ENCODE measurements around the gene CLVS2. TPM values are rescaled to one million over a fixed set of nuclear protein-coding genes. Genes with fewer than 3 reads are reported as not detected.

CLVS2 gene
- total and polyA plus RNA-seq, 3 experiments from 2014 or later: not detected

- Histone ChIP-seq H3K36me3 (ENCODE audit: insufficient read depth, low read length) (no peaks in the 10 kb centered on the region), H3K27ac (ENCODE audit: low read depth, low read length) (no peak overlapping the region), H3K4me1 (ENCODE audit: insufficient read depth, low read length) (no peaks in the 10 kb centered on the region), H3K9me3 (ENCODE audit: low read length) (no peaks in the 10 kb centered on the region), H3K4me3 (ENCODE audit: low read length) (no peak overlapping the region), H3K27me3 (ENCODE audit: insufficient read depth, low read length, poor library complexity, severe bottlenecking) (no peaks in the 10 kb centered on the region)
- POLR2A ChIA-PET: no interaction called here
- no peak overlapping the region for H3K27ac Mint-ChIP-seq
- H3K9me3 Mint-ChIP-seq: peaks cover 0 to 2% (median 0%) of the 10 kb centered on the region in 5 donors
- H3K27me3 Mint-ChIP-seq: peaks cover 0 to 1% of the 10 kb centered on the region in 2 donors
- no peak overlapping the region for H3K4me3 Mint-ChIP-seq
- CTCF ChIA-PET: no interaction called here
- H3K36me3 Mint-ChIP-seq: no peaks in the 10 kb centered on the region
- DNase-seq: no peak
- no peaks in the 10 kb centered on the region for H3K4me1 Mint-ChIP-seq
Observed at GRCh38 chr6:123014835-123015234, 18.8 kb downstream of the CLVS2 start.

- peaks cover 0 to 1% of the 10 kb centered on the region in 2 donors for H3K27me3 Mint-ChIP-seq
- CTCF ChIA-PET: no interaction called here
Observed at GRCh38 chr6:123016431-123017103, 20.5 kb downstream of the CLVS2 start.

GRCh38 chr6:123017104-123017682 is 21.2 kb downstream of the CLVS2 start:
- Histone ChIP-seq H3K4me3 (ENCODE audit: low read length) (no peak overlapping the region), H3K27ac (ENCODE audit: low read depth, low read length) (no peak overlapping the region), H3K27me3 (ENCODE audit: insufficient read depth, low read length, poor library complexity, severe bottlenecking) (no peaks in the 10 kb centered on the region), H3K36me3 (ENCODE audit: insufficient read depth, low read length) (no peaks in the 10 kb centered on the region), H3K4me1 (ENCODE audit: insufficient read depth, low read length) (no peaks in the 10 kb centered on the region), H3K9me3 (ENCODE audit: low read length) (no peaks in the 10 kb centered on the region)
- DNase-seq: no peak
- Mint-ChIP-seq H3K27ac (no peak overlapping the region), H3K9me3 (peaks cover 0 to 2% (median 1%) of the 10 kb centered on the region in 5 donors), H3K36me3 (no peaks in the 10 kb centered on the region), H3K27me3 (peaks cover 0 to 1% of the 10 kb centered on the region in 2 donors), H3K4me1 (no peaks in the 10 kb centered on the region), H3K4me3 (no peak overlapping the region)
- ChIA-PET POLR2A (no interaction called here), CTCF (no interaction called here)

More at GRCh38 chr6:123016431-123017103, 20.5 kb downstream of the CLVS2 start:
- Histone ChIP-seq H3K4me3 (ENCODE audit: low read length) (no peak overlapping the region), H3K4me1 (ENCODE audit: insufficient read depth, low read length) (no peaks in the 10 kb centered on the region), H3K27me3 (ENCODE audit: insufficient read depth, low read length, poor library complexity, severe bottlenecking) (no peaks in the 10 kb centered on the region), H3K27ac (ENCODE audit: low read depth, low read length) (no peak overlapping the region), H3K36me3 (ENCODE audit: insufficient read depth, low read length) (no peaks in the 10 kb centered on the region), H3K9me3 (ENCODE audit: low read length) (no peaks in the 10 kb centered on the region)
- Mint-ChIP-seq H3K4me3 (no peak overlapping the region), H3K4me1 (no peaks in the 10 kb centered on the region), H3K36me3 (no peaks in the 10 kb centered on the region), H3K27ac (no peak overlapping the region), H3K9me3 (peaks cover 0 to 2% (median 0%) of the 10 kb centered on the region in 5 donors)
- DNase-seq: no peak
- POLR2A ChIA-PET: no interaction called here

- ChIA-PET POLR2A (no interaction called here), CTCF (no interaction called here)
- no peak for DNase-seq
- no peak overlapping the region for H3K27ac Mint-ChIP-seq
- H3K36me3 Mint-ChIP-seq: no peaks in the 10 kb centered on the region
- no peak overlapping the region for H3K4me3 ChIP-seq (ENCODE audit: low read length)
- H3K27ac ChIP-seq (ENCODE audit: low read depth, low read length): no peak overlapping the region
- H3K27me3 ChIP-seq (ENCODE audit: insufficient read depth, low read length, poor library complexity, severe bottlenecking): no peaks in the 10 kb centered on the region
- H3K36me3 ChIP-seq (ENCODE audit: insufficient read depth, low read length): no peaks in the 10 kb centered on the region
- H3K4me1 ChIP-seq (ENCODE audit: insufficient read depth, low read length): no peaks in the 10 kb centered on the region
- H3K9me3 ChIP-seq (ENCODE audit: low read length): no peaks in the 10 kb centered on the region
- no peaks in the 10 kb centered on the region for H3K4me1 Mint-ChIP-seq
- H3K27me3 Mint-ChIP-seq: no peaks in the 10 kb centered on the region
- H3K9me3 Mint-ChIP-seq: peaks cover 0 to 5% (median 0%) of the 10 kb centered on the region in 5 donors
- no peak overlapping the region for H3K4me3 Mint-ChIP-seq
Observed at GRCh38 chr6:123022975-123023374, 26.9 kb downstream of the CLVS2 start.

DNA sequence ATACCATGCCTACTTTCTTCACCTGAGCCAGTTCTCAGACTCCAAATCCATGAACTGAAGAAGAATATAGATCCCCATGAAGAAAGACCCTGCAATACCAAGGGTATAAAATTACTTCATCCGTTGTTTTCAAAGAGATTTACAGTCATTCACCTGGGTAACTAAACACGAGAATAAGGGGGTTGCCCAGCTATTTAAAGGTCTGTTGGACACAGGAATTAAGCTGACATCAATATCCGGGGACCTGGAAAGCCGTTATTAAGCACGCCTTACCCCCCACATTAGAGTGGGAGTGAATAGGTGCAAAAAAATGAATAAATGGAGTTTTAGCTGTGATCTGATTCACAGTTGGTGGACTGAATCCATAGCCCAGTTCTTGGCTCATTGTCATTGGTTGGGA is 28.9 kb downstream of the CLVS2 start:
- ChIA-PET POLR2A (no interaction called here), CTCF (no interaction called here)
- Mint-ChIP-seq H3K9me3 (peaks cover 0 to 5% (median 0%) of the 10 kb centered on the region in 5 donors), H3K27me3 (no peaks in the 10 kb centered on the region), H3K4me1 (no peaks in the 10 kb centered on the region), H3K36me3 (no peaks in the 10 kb centered on the region), H3K27ac (no peak overlapping the region), H3K4me3 (no peak overlapping the region)
- H3K36me3 ChIP-seq (ENCODE audit: insufficient read depth, low read length): no peaks in the 10 kb centered on the region
- no peak overlapping the region for H3K27ac ChIP-seq (ENCODE audit: low read depth, low read length)
- no peaks in the 10 kb centered on the region for H3K27me3 ChIP-seq (ENCODE audit: insufficient read depth, low read length, poor library complexity, severe bottlenecking)
- DNase-seq: no peak
- no peaks in the 10 kb centered on the region for H3K9me3 ChIP-seq (ENCODE audit: low read length)
- H3K4me1 ChIP-seq (ENCODE audit: insufficient read depth, low read length): no peaks in the 10 kb centered on the region
- H3K4me3 ChIP-seq (ENCODE audit: low read length): no peak overlapping the region

DNA sequence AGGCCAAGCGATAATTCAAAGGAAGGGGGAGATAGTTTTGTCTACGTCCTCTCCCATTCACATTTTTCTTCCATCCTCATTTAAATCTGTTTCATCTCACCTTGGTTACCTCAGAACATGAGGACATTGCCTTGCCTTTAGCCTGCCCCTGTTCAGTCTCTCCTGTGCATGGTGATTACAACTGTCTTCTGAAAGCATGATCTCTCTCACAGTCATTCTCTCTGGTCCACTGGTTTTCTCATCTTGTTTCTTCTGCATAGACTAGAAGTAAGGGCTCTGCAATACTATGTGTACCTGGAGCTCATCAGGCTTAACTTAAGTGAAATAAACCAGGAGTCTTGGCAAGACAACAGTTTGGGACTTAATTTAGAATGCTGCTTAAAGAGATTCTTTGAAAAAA is 31.4 kb downstream of the CLVS2 start:
- H3K4me3 Mint-ChIP-seq: no peak overlapping the region
- Histone ChIP-seq H3K27me3 (ENCODE audit: insufficient read depth, low read length, poor library complexity, severe bottlenecking) (no peaks in the 10 kb centered on the region), H3K36me3 (ENCODE audit: insufficient read depth, low read length) (no peaks in the 10 kb centered on the region), H3K4me3 (ENCODE audit: low read length) (no peak overlapping the region), H3K4me1 (ENCODE audit: insufficient read depth, low read length) (no peaks in the 10 kb centered on the region), H3K9me3 (ENCODE audit: low read length) (no peaks in the 10 kb centered on the region), H3K27ac (ENCODE audit: low read depth, low read length) (no peak overlapping the region)
- no peaks in the 10 kb centered on the region for H3K27me3 Mint-ChIP-seq
- no peak overlapping the region for H3K27ac Mint-ChIP-seq
- ChIA-PET CTCF (no interaction called here), POLR2A (no interaction called here)
- no peak for DNase-seq
- peaks cover 0 to 6% (median 0%) of the 10 kb centered on the region in 5 donors for H3K9me3 Mint-ChIP-seq
- no peaks in the 10 kb centered on the region for H3K4me1 Mint-ChIP-seq
- H3K36me3 Mint-ChIP-seq: no peaks in the 10 kb centered on the region

GRCh38 chr6:123028263-123028662 is 32.2 kb downstream of the CLVS2 start:
- H3K36me3 ChIP-seq (ENCODE audit: insufficient read depth, low read length): no peaks in the 10 kb centered on the region
- H3K9me3 Mint-ChIP-seq: peaks cover 0 to 5% (median 0%) of the 10 kb centered on the region in 5 donors
- no peak overlapping the region for H3K27ac ChIP-seq (ENCODE audit: low read depth, low read length)
- POLR2A ChIA-PET: no interaction called here
- H3K4me1 ChIP-seq (ENCODE audit: insufficient read depth, low read length): no peaks in the 10 kb centered on the region
- H3K4me3 ChIP-seq (ENCODE audit: low read length): no peak overlapping the region
- H3K9me3 ChIP-seq (ENCODE audit: low read length): no peaks in the 10 kb centered on the region
- H3K4me1 Mint-ChIP-seq: no peaks in the 10 kb centered on the region
- no peak overlapping the region for H3K4me3 Mint-ChIP-seq
- no peaks in the 10 kb centered on the region for H3K27me3 ChIP-seq (ENCODE audit: insufficient read depth, low read length, poor library complexity, severe bottlenecking)
- no peaks in the 10 kb centered on the region for H3K36me3 Mint-ChIP-seq
- no peak for DNase-seq
- CTCF ChIA-PET: no interaction called here
- no peaks in the 10 kb centered on the region for H3K27me3 Mint-ChIP-seq
- H3K27ac Mint-ChIP-seq: no peak overlapping the region

DNA sequence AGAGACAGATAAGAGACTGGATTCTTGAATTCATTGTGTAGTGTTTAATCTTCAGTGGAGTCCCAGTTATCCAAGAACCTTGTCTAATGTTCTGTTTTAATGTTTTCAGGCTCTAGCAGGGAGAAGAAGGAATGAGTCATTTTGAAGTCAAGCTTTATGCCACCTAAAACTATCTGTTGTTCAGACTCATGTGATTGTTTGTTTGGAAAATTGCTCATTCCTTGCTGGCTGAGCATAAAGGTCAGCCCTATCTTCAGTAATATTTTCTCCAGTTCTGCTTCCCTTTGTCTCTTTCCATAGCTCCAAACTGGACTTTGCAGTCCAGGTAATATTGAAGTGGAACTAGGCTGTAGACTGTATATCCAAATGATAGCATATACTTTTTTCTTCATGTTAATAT is 34.2 kb downstream of the CLVS2 start:
- no peaks in the 10 kb centered on the region for H3K4me1 Mint-ChIP-seq
- DNase-seq: no peak
- H3K4me3 Mint-ChIP-seq: no peak overlapping the region
- H3K27me3 ChIP-seq (ENCODE audit: insufficient read depth, low read length, poor library complexity, severe bottlenecking): no peaks in the 10 kb centered on the region
- H3K4me3 ChIP-seq (ENCODE audit: low read length): no peak overlapping the region
- H3K9me3 Mint-ChIP-seq: peaks cover 0 to 5% (median 0%) of the 10 kb centered on the region in 5 donors
- H3K27ac Mint-ChIP-seq: no peak overlapping the region
- POLR2A ChIA-PET: no interaction called here
- no peak overlapping the region for H3K27ac ChIP-seq (ENCODE audit: low read depth, low read length)
- CTCF ChIA-PET: no interaction called here
- no peaks in the 10 kb centered on the region for H3K4me1 ChIP-seq (ENCODE audit: insufficient read depth, low read length)
- no peaks in the 10 kb centered on the region for H3K36me3 Mint-ChIP-seq
- H3K9me3 ChIP-seq (ENCODE audit: low read length): no peaks in the 10 kb centered on the region
- no peaks in the 10 kb centered on the region for H3K27me3 Mint-ChIP-seq
- no peaks in the 10 kb centered on the region for H3K36me3 ChIP-seq (ENCODE audit: insufficient read depth, low read length)
